Tibial nerve (tissue), 4 donors: ENCODE data around the gene HECTD4. TPM values are rescaled to one million over a fixed set of nuclear protein-coding genes. Genes with fewer than 3 reads are reported as not detected.
"Not testable (repeated sequence)": the region's sequence is repeated elsewhere in the genome, so short reads cannot be mapped to it uniquely, and the experiment has no call there.

Experiments
- DNase-seq, 2 donors: peaks; one replicate each; pipeline ENCODE4 v3.0.0-alpha.2; 2019; ENCODE audit warnings: low spot score in 2 of 2
- H3K27ac ChIP-seq, 4 donors: fragments of 200-600 bp; sonication (generic) in 3 of 4; one replicate each; pipeline ENCODE4 v1.5.1; 2017 to 2019; ENCODE audit warnings: mild to moderate bottlenecking in 1 of 4
- H3K27me3 ChIP-seq, 2 donors: fragments of 200-600 bp; sonication (generic) in 1 of 2; one replicate each; pipeline versions ENCODE4 v1.5.1 to v1.6.0; 2017 to 2019
- H3K36me3 ChIP-seq, 3 donors: fragments of 200-600 bp; sonication (generic); one replicate each; pipeline ENCODE4 v1.5.1; 2018 to 2019
- H3K4me1 ChIP-seq, 4 donors: fragments of 200-600 bp; sonication (generic) in 3 of 4; one replicate each; pipeline ENCODE4 v1.5.1; 2017 to 2019
- H3K4me3 ChIP-seq, 4 donors: fragments of 200-600 bp; sonication (generic) in 3 of 4; one replicate each; pipeline ENCODE4 v1.5.1; 2017 to 2019; ENCODE audit warnings: mild to moderate bottlenecking in 1 of 4, moderate library complexity in 1 of 4
- H3K9me3 ChIP-seq, 4 donors: fragments of 200-600 bp; sonication (generic) in 3 of 4; one replicate each; pipeline ENCODE4 v1.5.1; 2017 to 2019
- CTCF ChIP-seq, 5 experiments: fragments of 200-600 bp in 3 of 5; fragments of 450-650 bp in 2 of 5; sonication (generic) in 3 of 5; IDR thresholded peaks; one replicate each; pipeline ENCODE4 v1.5.1; 2016 to 2019; ENCODE audit warnings: antibody characterized with exemption in 5 of 5, mild to moderate bottlenecking in 3 of 5, moderate library complexity in 2 of 5
- EP300 ChIP-seq, 2 donors: sonication (generic); formaldehyde crosslinking; IDR thresholded peaks; one replicate each; pipeline ENCODE4 v1.6.1; 2017; ENCODE audit warnings: antibody characterized with exemption in 2 of 2, mild to moderate bottlenecking in 1 of 2
- POLR2A ChIP-seq, 2 donors: fragments of 450-650 bp; IDR thresholded peaks; one replicate each; pipeline ENCODE4 v1.6.1; 2017; ENCODE audit warnings: antibody characterized with exemption in 2 of 2, mild to moderate bottlenecking in 2 of 2, moderate library complexity in 2 of 2
- WGBS, 2 donors: methylation state at CpG; one replicate each; pipeline ENCODE4 v1.1.5; 2018; 5-methylcytosine and 5-hydroxymethylcytosine counted together
- total RNA-seq, 4 donors: library from RNA; depleted of rRNA; stranded (reverse); fragments of >200 nt; gene quantifications; one replicate each; pipeline ENCODE4 v1.1.0, GENCODE V29; 2016

Gene HECTD4
- total RNA-seq, 4 donors from 2014 or later = 43.0 to 70.5 (median 58.5) TPM

- Histone ChIP-seq H3K27ac (no peak overlapping the region), H3K27me3 (no peaks in the 10 kb centered on the region), H3K4me1 (no peaks in the 10 kb centered on the region), H3K36me3 (peaks cover 0 to 92% (median 18%) of the 10 kb centered on the region in 3 donors), H3K9me3 (peaks cover 0 to 18% (median 0%) of the 10 kb centered on the region in 4 donors), H3K4me3 (no peak overlapping the region)
- TF ChIP-seq CTCF (IDR thresholded peaks at IDR 0.05) = no peak
- no peak for TF ChIP-seq EP300 (IDR thresholded peaks at IDR 0.05)
- TF ChIP-seq POLR2A (IDR thresholded peaks at IDR 0.05) = no peak
- WGBS, 2 donors = 89 to 98% methylated on average over 5 to 7 of the region's 8 CpGs
- DNase-seq = no peak
Measured at GRCh38 chr12:112163056-112163455, 219.2 kb downstream of the HECTD4 start.

GRCh38 chr12:112162241-112162790, 219.9 kb downstream of the HECTD4 start:
- WGBS, 2 donors = 94 to 96% methylated on average over 12 of the region's 12 CpGs

GRCh38 chr12:112161711-112162110, 220.5 kb downstream of the HECTD4 start:
- TF ChIP-seq POLR2A (IDR thresholded peaks at IDR 0.05) = no peak
- no peak for TF ChIP-seq EP300 (IDR thresholded peaks at IDR 0.05)
- TF ChIP-seq CTCF (IDR thresholded peaks at IDR 0.05) = no peak
- Histone ChIP-seq H3K4me1 (no peaks in the 10 kb centered on the region), H3K36me3 (peaks cover 0 to 91% (median 19%) of the 10 kb centered on the region in 3 donors), H3K9me3 (peaks cover 0 to 29% (median 0%) of the 10 kb centered on the region in 4 donors), H3K4me3 (no peak overlapping the region), H3K27me3 (no peaks in the 10 kb centered on the region), H3K27ac (no peak overlapping the region)
- DNase-seq = no peak
- WGBS, 2 donors = 60 to 69% methylated on average over 9 of the region's 9 CpGs

More at GRCh38 chr12:112162241-112162790, 219.9 kb downstream of the HECTD4 start:
- Histone ChIP-seq H3K9me3 (peaks cover 0 to 23% (median 0%) of the 10 kb centered on the region in 4 donors), H3K27ac (no peak overlapping the region), H3K36me3 (peaks cover 0 to 91% (median 19%) of the 10 kb centered on the region in 3 donors), H3K4me3 (no peak overlapping the region), H3K27me3 (no peaks in the 10 kb centered on the region), H3K4me1 (no peaks in the 10 kb centered on the region)
- no peak for DNase-seq
- TF ChIP-seq POLR2A (IDR thresholded peaks at IDR 0.05) (no peak), EP300 (IDR thresholded peaks at IDR 0.05) (no peak), CTCF (IDR thresholded peaks at IDR 0.05) (no peak)

GRCh38 chr12:112160611-112161010, 221.6 kb downstream of the HECTD4 start:
- no peaks in the 10 kb centered on the region for H3K4me1 ChIP-seq
- TF ChIP-seq CTCF (IDR thresholded peaks at IDR 0.05) = no peak
- TF ChIP-seq POLR2A (IDR thresholded peaks at IDR 0.05) = no peak
- TF ChIP-seq EP300 (IDR thresholded peaks at IDR 0.05) = no peak
- peaks cover 0 to 90% (median 19%) of the 10 kb centered on the region in 3 donors for H3K36me3 ChIP-seq
- H3K27ac ChIP-seq = no peak overlapping the region
- no peak for DNase-seq
- peaks cover 0 to 29% (median 0%) of the 10 kb centered on the region in 4 donors for H3K9me3 ChIP-seq
- 92 to 93% methylated on average over 6 of the region's 6 CpGs for WGBS, 2 donors
- H3K4me3 ChIP-seq = no peak overlapping the region
- no peaks in the 10 kb centered on the region for H3K27me3 ChIP-seq

GRCh38 chr12:112159146-112159541, 223.1 kb downstream of the HECTD4 start:
- no peak for DNase-seq
- no peaks in the 10 kb centered on the region for H3K27me3 ChIP-seq

GRCh38 chr12:112158461-112159145, 223.6 kb downstream of the HECTD4 start:
- 94 to 100% methylated on average over 10 to 11 of the region's 11 CpGs for WGBS, 2 donors
- not testable (repeated sequence) for H3K4me3 ChIP-seq, H3K27ac ChIP-seq, DNase-seq, H3K27me3 ChIP-seq, H3K4me1 ChIP-seq
- peaks cover 0 to 98% (median 21%) of the 10 kb centered on the region in 3 donors for H3K36me3 ChIP-seq
- H3K9me3 ChIP-seq = peaks cover 0 to 29% (median 0%) of the 10 kb centered on the region in 4 donors

More at GRCh38 chr12:112159146-112159541, 223.1 kb downstream of the HECTD4 start:
- no peak overlapping the region for H3K27ac ChIP-seq
- H3K9me3 ChIP-seq = peaks cover 0 to 29% (median 0%) of the 10 kb centered on the region in 4 donors
- no peak overlapping the region for H3K4me3 ChIP-seq
- peaks cover 0 to 98% (median 19%) of the 10 kb centered on the region in 3 donors for H3K36me3 ChIP-seq
- 97 to 100% methylated on average over 6 of the region's 6 CpGs for WGBS, 2 donors
- H3K4me1 ChIP-seq = no peaks in the 10 kb centered on the region
- TF ChIP-seq CTCF (IDR thresholded peaks at IDR 0.05) (no peak), POLR2A (IDR thresholded peaks at IDR 0.05) (no peak)
